ENCODE measurements around the gene GLCCI1.

GLCCI1 gene

GRCh38 chr7:8134089-8134733, 165.6 kb downstream of the GLCCI1 start:
- no peak for DNase-seq

DNA sequence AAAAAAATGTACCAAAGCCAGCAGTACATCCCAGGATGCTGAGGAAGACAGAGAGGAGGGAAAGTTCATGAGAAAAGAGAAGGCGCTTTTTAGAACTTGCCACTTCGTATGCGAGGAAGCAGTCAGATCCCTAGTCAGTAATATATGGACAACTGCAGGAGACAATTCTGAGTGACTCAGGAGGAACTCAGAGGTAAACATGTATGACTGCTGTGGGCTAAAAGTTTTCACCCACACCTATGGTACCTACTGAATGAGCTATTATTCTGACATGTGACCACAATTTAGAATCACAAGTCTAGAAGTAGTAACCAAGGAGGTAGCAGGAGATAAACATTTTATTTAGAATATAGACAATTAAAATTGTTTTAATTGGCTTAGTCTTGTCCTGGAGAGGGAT, 166.8 kb downstream of the GLCCI1 start:
- no peak for DNase-seq

- DNase-seq = no peak
Observed at GRCh38 chr7:8136051-8136730, 167.6 kb downstream of the GLCCI1 start.

Measured in hematopoietic multipotent progenitor cell treated with erythropoietin and hydrocortisone succinate and interleukin-3 and kit ligand, for 8 days (in vitro differentiated cells).